VCaP (cell line): ENCODE data around the gene VWA8.
A peak's percentile ranks its signal among the peaks of the same experiment; 100 is the strongest.
"Not testable (repeated sequence)": the region's sequence is repeated elsewhere in the genome, so short reads cannot be mapped to it uniquely, and the experiment has no call there.

ENCODE experiments used
- H3K27ac ChIP-seq: fragments of 450-650 bp; 2 replicates; pipeline ENCODE4 v1.5.1; 2017
- TF ChIP-seq, protein P1 (sequence below): fragments of 450-650 bp; conservative IDR thresholded peaks from 2 replicates; pipeline ENCODE4 v1.5.1; 2017; ENCODE audit warnings: mild to moderate bottlenecking, moderate library complexity

The VWA8 gene

DNA sequence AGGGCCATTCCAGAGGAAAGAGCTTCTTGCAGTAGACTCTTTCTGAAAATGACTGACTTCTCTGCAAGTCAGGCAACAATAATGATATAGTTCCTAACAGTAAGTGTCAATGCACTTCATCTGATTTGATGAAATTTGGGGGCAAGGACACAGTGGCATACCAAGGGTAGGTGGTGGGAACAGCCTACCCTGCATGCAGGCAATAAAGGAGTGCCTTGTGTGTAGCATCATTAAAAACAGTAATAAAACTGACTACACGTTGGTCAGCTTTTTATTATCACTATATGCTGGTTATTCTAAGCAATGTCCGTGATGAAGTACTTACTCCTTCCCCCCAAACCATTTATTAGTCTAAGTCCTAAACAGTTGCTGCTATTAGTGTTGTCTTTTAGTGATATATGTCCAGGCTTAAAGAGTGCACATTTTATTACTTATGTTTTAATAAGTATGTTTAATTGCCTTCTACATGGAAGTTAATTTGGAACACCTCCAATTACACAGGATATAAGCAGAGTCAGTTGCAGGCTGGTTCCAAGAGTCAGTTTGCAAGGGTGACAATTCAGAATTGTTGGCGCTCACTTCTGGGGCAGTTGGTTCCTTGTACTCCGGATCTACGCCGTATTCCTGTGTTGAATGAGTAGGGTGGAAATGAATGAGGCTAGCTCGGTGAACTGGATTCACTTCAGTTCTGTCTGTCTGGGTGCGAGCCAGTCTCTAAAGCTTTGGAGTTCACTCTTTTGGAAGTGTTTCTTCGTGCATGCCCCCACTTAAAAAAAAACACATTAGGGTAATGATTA, 419.6 kb downstream of the VWA8 start:
- TF ChIP-seq, protein P1, sequence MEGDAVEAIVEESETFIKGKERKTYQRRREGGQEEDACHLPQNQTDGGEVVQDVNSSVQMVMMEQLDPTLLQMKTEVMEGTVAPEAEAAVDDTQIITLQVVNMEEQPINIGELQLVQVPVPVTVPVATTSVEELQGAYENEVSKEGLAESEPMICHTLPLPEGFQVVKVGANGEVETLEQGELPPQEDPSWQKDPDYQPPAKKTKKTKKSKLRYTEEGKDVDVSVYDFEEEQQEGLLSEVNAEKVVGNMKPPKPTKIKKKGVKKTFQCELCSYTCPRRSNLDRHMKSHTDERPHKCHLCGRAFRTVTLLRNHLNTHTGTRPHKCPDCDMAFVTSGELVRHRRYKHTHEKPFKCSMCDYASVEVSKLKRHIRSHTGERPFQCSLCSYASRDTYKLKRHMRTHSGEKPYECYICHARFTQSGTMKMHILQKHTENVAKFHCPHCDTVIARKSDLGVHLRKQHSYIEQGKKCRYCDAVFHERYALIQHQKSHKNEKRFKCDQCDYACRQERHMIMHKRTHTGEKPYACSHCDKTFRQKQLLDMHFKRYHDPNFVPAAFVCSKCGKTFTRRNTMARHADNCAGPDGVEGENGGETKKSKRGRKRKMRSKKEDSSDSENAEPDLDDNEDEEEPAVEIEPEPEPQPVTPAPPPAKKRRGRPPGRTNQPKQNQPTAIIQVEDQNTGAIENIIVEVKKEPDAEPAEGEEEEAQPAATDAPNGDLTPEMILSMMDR: no peak

DNA sequence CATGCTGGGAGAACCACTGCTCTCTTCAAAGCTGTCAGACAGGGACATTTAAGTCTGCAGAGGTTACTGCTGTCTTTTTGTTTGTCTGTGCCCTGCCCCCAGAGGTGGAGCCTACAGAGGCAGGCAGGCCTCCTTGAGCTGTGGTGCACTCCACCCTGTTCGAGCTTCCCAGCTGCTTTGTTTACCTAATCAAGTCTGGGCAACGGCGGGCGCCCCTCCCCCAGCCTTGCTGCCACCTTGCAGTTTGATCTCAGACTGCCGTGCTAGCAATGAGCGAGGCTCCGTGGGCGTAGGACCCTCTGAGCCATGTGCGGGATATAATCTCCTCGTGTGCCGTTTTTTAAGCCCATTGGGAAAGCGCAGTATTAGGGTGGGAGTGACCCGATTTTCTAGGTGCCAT, 420.7 kb downstream of the VWA8 start:
- not testable (repeated sequence) for H3K27ac ChIP-seq

More for the DNA sequence above, 419.6 kb downstream of the VWA8 start:
- H3K27ac ChIP-seq: peak overlapping the region; percentile 26

DNA sequence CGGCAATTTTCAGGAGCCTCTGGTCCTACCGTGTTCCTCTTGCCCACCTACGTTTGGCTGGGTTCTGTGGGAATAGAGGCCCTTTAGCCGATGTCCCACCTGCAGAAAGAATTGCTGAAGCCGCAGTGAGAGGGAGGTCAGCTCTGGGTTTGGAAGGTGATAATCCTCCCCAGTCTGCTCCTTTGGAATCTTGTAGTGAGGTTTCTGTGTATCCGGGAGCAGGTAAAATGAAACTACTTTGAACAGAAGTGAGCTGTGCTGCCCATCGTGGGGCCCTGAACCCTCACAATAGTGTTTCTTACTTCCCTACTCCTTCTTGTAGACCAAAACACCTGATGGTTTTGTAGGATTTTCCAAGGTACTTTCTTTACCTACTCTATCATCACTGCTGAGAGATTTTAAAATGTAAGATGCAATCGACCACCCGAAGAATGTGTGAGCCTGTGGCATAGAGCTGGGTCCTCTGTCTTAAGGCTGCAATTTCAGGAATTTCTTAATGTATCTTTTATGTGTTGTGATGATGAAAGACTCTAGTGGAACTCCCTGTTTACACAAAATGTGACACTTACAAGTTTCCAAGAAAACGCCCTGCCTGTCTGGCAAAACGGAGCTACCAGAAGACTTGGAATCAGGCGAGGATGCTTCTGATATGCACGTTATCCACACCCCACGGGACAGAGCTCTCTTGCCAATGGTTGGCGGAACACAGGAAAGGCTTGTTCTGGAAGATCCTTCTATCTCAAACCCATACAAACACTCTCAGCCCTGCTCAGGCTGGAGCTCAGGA, 427.4 kb downstream of the VWA8 start:
- TF ChIP-seq, protein P1: no peak
- H3K27ac ChIP-seq: no peak overlapping the region

DNA sequence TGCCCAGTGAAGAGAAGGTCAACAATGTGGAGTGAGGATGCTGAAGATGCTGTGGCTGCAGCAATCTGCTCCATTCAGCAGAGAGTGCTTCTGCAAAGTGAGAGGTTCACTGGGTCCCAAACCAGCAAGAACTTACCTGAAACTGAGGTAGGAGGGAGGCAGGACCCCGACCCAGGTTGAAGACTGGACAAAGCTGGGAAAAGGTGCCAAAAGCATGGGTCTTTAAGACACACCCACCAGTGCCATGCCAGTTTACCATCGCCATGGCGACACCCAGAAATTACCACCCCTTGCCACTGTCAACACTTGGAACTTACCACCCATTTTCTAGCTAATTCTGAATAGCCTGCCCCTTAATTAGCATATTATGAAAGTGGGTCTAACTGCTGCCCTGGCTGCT, 432.9 kb downstream of the VWA8 start:
- no peak overlapping the region for H3K27ac ChIP-seq
- TF ChIP-seq, protein P1: no peak

DNA sequence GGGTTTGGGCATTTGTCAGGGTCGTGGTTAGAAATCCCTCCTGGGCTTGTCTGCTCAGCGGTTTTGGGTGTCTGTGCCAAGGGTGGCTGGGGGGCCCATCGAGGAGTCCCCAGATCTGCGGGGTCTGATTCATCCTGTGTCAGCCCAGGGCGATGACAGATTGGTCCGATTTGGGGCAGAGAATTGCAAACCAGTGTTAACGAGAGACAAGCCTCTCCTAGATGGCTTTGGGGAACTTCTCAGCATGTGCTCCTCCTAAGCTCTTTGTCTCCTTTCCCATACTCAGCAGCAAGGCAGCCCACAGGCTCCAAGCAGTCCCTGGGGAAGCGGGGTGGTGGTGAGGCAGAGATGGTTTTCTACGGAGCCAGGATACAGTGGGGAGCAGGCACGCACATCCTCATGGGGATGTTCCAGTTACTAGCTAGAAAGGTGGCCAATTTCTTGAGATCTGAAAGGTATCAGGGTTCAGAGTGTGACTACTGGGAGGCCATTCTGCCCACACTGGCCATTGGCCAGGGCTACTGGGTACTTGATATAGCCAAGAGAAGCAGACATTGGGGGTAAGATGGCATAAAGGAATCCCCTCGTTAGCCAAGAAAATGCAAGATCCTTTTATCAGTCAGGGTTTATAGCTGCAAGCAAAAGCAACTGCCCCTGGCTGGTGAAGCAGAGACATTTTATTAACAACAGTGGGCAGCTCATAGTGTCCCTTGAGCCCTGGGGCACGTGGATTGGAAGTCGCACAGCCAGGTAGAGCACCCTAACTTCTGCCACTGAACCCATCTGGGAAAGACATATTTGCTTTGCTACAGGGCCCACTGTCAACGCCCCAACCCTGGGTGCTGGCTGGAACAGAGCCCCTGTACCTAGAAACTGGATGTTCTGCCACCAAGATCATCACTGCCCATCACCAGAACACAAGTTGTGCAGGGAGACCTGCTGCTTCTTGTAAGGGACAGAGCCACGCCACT, 440.0 kb downstream of the VWA8 start:
- H3K27ac ChIP-seq: no peak overlapping the region
- TF ChIP-seq, protein P1: no peak

DNA sequence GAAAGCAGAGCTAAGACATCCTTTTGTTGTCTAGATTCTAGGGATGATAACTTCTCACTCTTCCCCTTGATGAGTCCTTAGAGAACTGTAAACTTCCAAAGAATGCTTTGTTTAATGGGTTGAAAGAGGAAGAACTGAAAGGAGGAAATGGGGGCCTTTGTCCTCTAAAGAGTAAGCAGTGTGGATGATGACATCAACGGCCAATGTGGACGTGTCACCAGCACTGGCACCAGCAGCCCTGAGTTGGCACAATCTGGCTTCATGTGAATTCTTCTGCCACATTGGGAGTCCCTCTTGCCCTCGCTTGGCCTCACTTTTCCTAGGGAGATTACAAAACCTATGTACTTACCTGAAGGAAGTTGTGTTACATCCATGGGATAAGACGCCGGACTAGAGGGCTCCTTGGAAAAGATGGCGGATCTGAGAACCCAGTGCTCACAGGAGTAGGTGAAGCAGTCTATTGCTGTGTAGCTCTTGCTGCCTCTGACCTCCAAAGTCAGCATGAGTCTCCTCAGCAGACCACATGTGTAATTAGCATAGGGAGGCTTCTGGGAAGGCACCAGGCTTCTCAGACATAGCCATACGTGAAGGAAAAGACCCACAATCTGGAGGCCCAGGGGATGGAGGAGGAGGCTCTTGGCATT, 440.8 kb downstream of the VWA8 start:
- H3K27ac ChIP-seq: no peak overlapping the region
- TF ChIP-seq, protein P1: no peak
